ENCODE results near the gene ZMIZ1.

The ZMIZ1 gene

GRCh38 chr10:79082035-79082373 lies 13.2 kb downstream of the ZMIZ1 start:
- Histone ChIP-seq H3K9me3 (ENCODE audit: control insufficient read depth in 2 of 2, low read length in 2 of 2) (no peaks in the 10 kb centered on the region), H3K27ac (ENCODE audit: low read depth in 2 of 2, low read length in 2 of 2) (no peak overlapping the region), H3K36me3 (ENCODE audit: control insufficient read depth in 2 of 2, insufficient read depth in 2 of 2, low read length in 2 of 2) (peaks cover 0 to 3% of the 10 kb centered on the region in 2 donors), H3K4me1 (ENCODE audit: control insufficient read depth in 2 of 2, insufficient read depth in 2 of 2, low read length in 2 of 2) (peaks cover 87 to 92% of the 10 kb centered on the region in 2 donors), H3K27me3 (ENCODE audit: control insufficient read depth in 2 of 2, insufficient read depth in 2 of 2, low read length in 2 of 2) (no peaks in the 10 kb centered on the region), H3K9ac (ENCODE audit: low read depth in 1 of 2, low read length in 2 of 2) (no peak overlapping the region), H3K4me3 (ENCODE audit: low read length in 2 of 2) (no peak overlapping the region)

- Histone ChIP-seq H3K36me3 (ENCODE audit: control insufficient read depth in 2 of 2, insufficient read depth in 2 of 2, low read length in 2 of 2) (peaks cover 0 to 3% of the 10 kb centered on the region in 2 donors), H3K9me3 (ENCODE audit: control insufficient read depth in 2 of 2, low read length in 2 of 2) (no peaks in the 10 kb centered on the region), H3K4me3 (ENCODE audit: low read length in 2 of 2) (no peak overlapping the region), H3K4me1 (ENCODE audit: control insufficient read depth in 2 of 2, insufficient read depth in 2 of 2, low read length in 2 of 2) (peaks cover 87 to 92% of the 10 kb centered on the region in 2 donors), H3K27me3 (ENCODE audit: control insufficient read depth in 2 of 2, insufficient read depth in 2 of 2, low read length in 2 of 2) (no peaks in the 10 kb centered on the region), H3K9ac (ENCODE audit: low read depth in 1 of 2, low read length in 2 of 2) (no peak overlapping the region), H3K27ac (ENCODE audit: low read depth in 2 of 2, low read length in 2 of 2) (peak overlapping the region; percentile 69 to 71)
These were observed 14.1 kb downstream of the ZMIZ1 start for GRCh38 chr10:79082631-79083596.

- H3K27me3 ChIP-seq (ENCODE audit: control insufficient read depth in 2 of 2, insufficient read depth in 2 of 2, low read length in 2 of 2) = no peaks in the 10 kb centered on the region
- H3K36me3 ChIP-seq (ENCODE audit: control insufficient read depth in 2 of 2, insufficient read depth in 2 of 2, low read length in 2 of 2) = peaks cover 0 to 3% of the 10 kb centered on the region in 2 donors
- no peaks in the 10 kb centered on the region for H3K9me3 ChIP-seq (ENCODE audit: control insufficient read depth in 2 of 2, low read length in 2 of 2)
- H3K9ac ChIP-seq (ENCODE audit: low read depth in 1 of 2, low read length in 2 of 2) = peak overlapping the region in 1 of 2 donors; percentile 14
- H3K27ac ChIP-seq (ENCODE audit: low read depth in 2 of 2, low read length in 2 of 2) = peak overlapping the region; percentile 69 to 71
- H3K4me3 ChIP-seq (ENCODE audit: low read length in 2 of 2) = peak overlapping the region in 1 of 2 donors; percentile 14
- H3K4me1 ChIP-seq (ENCODE audit: control insufficient read depth in 2 of 2, insufficient read depth in 2 of 2, low read length in 2 of 2) = peaks cover 87% of the 10 kb centered on the region in 2 donors
These were observed 15.5 kb downstream of the ZMIZ1 start for GRCh38 chr10:79084012-79084971.

GRCh38 chr10:79084972-79085597 lies 16.3 kb downstream of the ZMIZ1 start:
- no peak overlapping the region for H3K9ac ChIP-seq (ENCODE audit: low read depth in 1 of 2, low read length in 2 of 2)
- peaks cover 79 to 81% of the 10 kb centered on the region in 2 donors for H3K4me1 ChIP-seq (ENCODE audit: control insufficient read depth in 2 of 2, insufficient read depth in 2 of 2, low read length in 2 of 2)
- H3K36me3 ChIP-seq (ENCODE audit: control insufficient read depth in 2 of 2, insufficient read depth in 2 of 2, low read length in 2 of 2) = peaks cover 0 to 5% of the 10 kb centered on the region in 2 donors
- peak overlapping the region; percentile 12 to 69 for H3K27ac ChIP-seq (ENCODE audit: low read depth in 2 of 2, low read length in 2 of 2)
- no peaks in the 10 kb centered on the region for H3K27me3 ChIP-seq (ENCODE audit: control insufficient read depth in 2 of 2, insufficient read depth in 2 of 2, low read length in 2 of 2)
- H3K9me3 ChIP-seq (ENCODE audit: control insufficient read depth in 2 of 2, low read length in 2 of 2) = no peaks in the 10 kb centered on the region
- no peak overlapping the region for H3K4me3 ChIP-seq (ENCODE audit: low read length in 2 of 2)

- Histone ChIP-seq H3K27me3 (ENCODE audit: control insufficient read depth in 2 of 2, insufficient read depth in 2 of 2, low read length in 2 of 2) (no peaks in the 10 kb centered on the region), H3K4me1 (ENCODE audit: control insufficient read depth in 2 of 2, insufficient read depth in 2 of 2, low read length in 2 of 2) (peaks cover 75 to 78% of the 10 kb centered on the region in 2 donors), H3K4me3 (ENCODE audit: low read length in 2 of 2) (no peak overlapping the region), H3K9ac (ENCODE audit: low read depth in 1 of 2, low read length in 2 of 2) (no peak overlapping the region), H3K9me3 (ENCODE audit: control insufficient read depth in 2 of 2, low read length in 2 of 2) (no peaks in the 10 kb centered on the region), H3K27ac (ENCODE audit: low read depth in 2 of 2, low read length in 2 of 2) (no peak overlapping the region), H3K36me3 (ENCODE audit: control insufficient read depth in 2 of 2, insufficient read depth in 2 of 2, low read length in 2 of 2) (peaks cover 0 to 5% of the 10 kb centered on the region in 2 donors)
These were observed 18.1 kb downstream of the ZMIZ1 start for GRCh38 chr10:79086822-79087221.

- Histone ChIP-seq H3K4me3 (ENCODE audit: low read length in 2 of 2) (peak overlapping the region in 1 of 2 donors; percentile 45), H3K9me3 (ENCODE audit: control insufficient read depth in 2 of 2, low read length in 2 of 2) (no peaks in the 10 kb centered on the region), H3K27me3 (ENCODE audit: control insufficient read depth in 2 of 2, insufficient read depth in 2 of 2, low read length in 2 of 2) (no peaks in the 10 kb centered on the region), H3K4me1 (ENCODE audit: control insufficient read depth in 2 of 2, insufficient read depth in 2 of 2, low read length in 2 of 2) (peaks cover 73 to 82% of the 10 kb centered on the region in 2 donors), H3K36me3 (ENCODE audit: control insufficient read depth in 2 of 2, insufficient read depth in 2 of 2, low read length in 2 of 2) (peaks cover 0 to 5% of the 10 kb centered on the region in 2 donors), H3K9ac (ENCODE audit: low read depth in 1 of 2, low read length in 2 of 2) (peak overlapping the region in 1 of 2 donors; percentile 41), H3K27ac (ENCODE audit: low read depth in 2 of 2, low read length in 2 of 2) (peak overlapping the region; percentile 57 to 63)
These were observed 19.0 kb downstream of the ZMIZ1 start for GRCh38 chr10:79087721-79088120.

- peaks cover 72 to 82% of the 10 kb centered on the region in 2 donors for H3K4me1 ChIP-seq (ENCODE audit: control insufficient read depth in 2 of 2, insufficient read depth in 2 of 2, low read length in 2 of 2)
- H3K4me3 ChIP-seq (ENCODE audit: low read length in 2 of 2) = peak overlapping the region in 1 of 2 donors; percentile 45
- peak overlapping the region; percentile 14 to 41 for H3K9ac ChIP-seq (ENCODE audit: low read depth in 1 of 2, low read length in 2 of 2)
- H3K9me3 ChIP-seq (ENCODE audit: control insufficient read depth in 2 of 2, low read length in 2 of 2) = no peaks in the 10 kb centered on the region
- H3K36me3 ChIP-seq (ENCODE audit: control insufficient read depth in 2 of 2, insufficient read depth in 2 of 2, low read length in 2 of 2) = peaks cover 0 to 5% of the 10 kb centered on the region in 2 donors
- peak overlapping the region; percentile 57 to 63 for H3K27ac ChIP-seq (ENCODE audit: low read depth in 2 of 2, low read length in 2 of 2)
- H3K27me3 ChIP-seq (ENCODE audit: control insufficient read depth in 2 of 2, insufficient read depth in 2 of 2, low read length in 2 of 2) = no peaks in the 10 kb centered on the region
These were observed 19.4 kb downstream of the ZMIZ1 start for GRCh38 chr10:79088176-79088575.

GRCh38 chr10:79088613-79089355 lies 20.0 kb downstream of the ZMIZ1 start:
- H3K9me3 ChIP-seq (ENCODE audit: control insufficient read depth in 2 of 2, low read length in 2 of 2) = no peaks in the 10 kb centered on the region
- no peak overlapping the region for H3K4me3 ChIP-seq (ENCODE audit: low read length in 2 of 2)
- H3K9ac ChIP-seq (ENCODE audit: low read depth in 1 of 2, low read length in 2 of 2) = no peak overlapping the region
- H3K36me3 ChIP-seq (ENCODE audit: control insufficient read depth in 2 of 2, insufficient read depth in 2 of 2, low read length in 2 of 2) = peaks cover 0 to 5% of the 10 kb centered on the region in 2 donors
- H3K27ac ChIP-seq (ENCODE audit: low read depth in 2 of 2, low read length in 2 of 2) = peak overlapping the region; percentile 57 to 63
- peaks cover 70 to 81% of the 10 kb centered on the region in 2 donors for H3K4me1 ChIP-seq (ENCODE audit: control insufficient read depth in 2 of 2, insufficient read depth in 2 of 2, low read length in 2 of 2)
- H3K27me3 ChIP-seq (ENCODE audit: control insufficient read depth in 2 of 2, insufficient read depth in 2 of 2, low read length in 2 of 2) = no peaks in the 10 kb centered on the region

- no peak overlapping the region for H3K9ac ChIP-seq (ENCODE audit: low read depth in 1 of 2, low read length in 2 of 2)
- peaks cover 0 to 5% of the 10 kb centered on the region in 2 donors for H3K36me3 ChIP-seq (ENCODE audit: control insufficient read depth in 2 of 2, insufficient read depth in 2 of 2, low read length in 2 of 2)
- peaks cover 70 to 81% of the 10 kb centered on the region in 2 donors for H3K4me1 ChIP-seq (ENCODE audit: control insufficient read depth in 2 of 2, insufficient read depth in 2 of 2, low read length in 2 of 2)
- H3K4me3 ChIP-seq (ENCODE audit: low read length in 2 of 2) = no peak overlapping the region
- H3K9me3 ChIP-seq (ENCODE audit: control insufficient read depth in 2 of 2, low read length in 2 of 2) = no peaks in the 10 kb centered on the region
- no peak overlapping the region for H3K27ac ChIP-seq (ENCODE audit: low read depth in 2 of 2, low read length in 2 of 2)
- H3K27me3 ChIP-seq (ENCODE audit: control insufficient read depth in 2 of 2, insufficient read depth in 2 of 2, low read length in 2 of 2) = no peaks in the 10 kb centered on the region
These were observed 20.9 kb downstream of the ZMIZ1 start for GRCh38 chr10:79089632-79090031.

All from mucosa of rectum (tissue), 2 donors.